Loucy (cell line): ENCODE data around the gene NKAIN2.

Experiments
- CTCF ChIP-seq: fragments of 200-600 bp; sonication (generic); conservative IDR thresholded peaks from 2 replicates; pipeline ENCODE4 v1.5.1; 2014; ENCODE audit warnings: mild to moderate bottlenecking, antibody characterized with exemption, low read length
- EZH2phosphoT487 ChIP-seq: fragments of 200-600 bp; IDR thresholded peaks from 2 replicates; pipeline ENCODE4 v1.6.1; 2018; ENCODE audit warnings: antibody characterized with exemption, mild to moderate bottlenecking, moderate library complexity, borderline replicate concordance

GRCh38 chr6:124867121-124867520 lies 1063.5 kb downstream of the NKAIN2 start:
- TF ChIP-seq CTCF (no peak), EZH2phosphoT487 (no peak)
